GM18520 (cell line): ENCODE measurements around the gene ICOSLG.
"Not testable (repeated sequence)": the region's sequence is repeated elsewhere in the genome, so short reads cannot be mapped to it uniquely, and the experiment has no call there.

Experiments used
- ATAC-seq: cut with Tn5 transposase; IDR thresholded peaks from one replicate; pipeline ENCODE4 v1.9.1; 2021; ENCODE audit not compliant: unreplicated experiment

Gene ICOSLG, protein sequence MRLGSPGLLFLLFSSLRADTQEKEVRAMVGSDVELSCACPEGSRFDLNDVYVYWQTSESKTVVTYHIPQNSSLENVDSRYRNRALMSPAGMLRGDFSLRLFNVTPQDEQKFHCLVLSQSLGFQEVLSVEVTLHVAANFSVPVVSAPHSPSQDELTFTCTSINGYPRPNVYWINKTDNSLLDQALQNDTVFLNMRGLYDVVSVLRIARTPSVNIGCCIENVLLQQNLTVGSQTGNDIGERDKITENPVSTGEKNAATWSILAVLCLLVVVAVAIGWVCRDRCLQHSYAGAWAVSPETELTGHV

DNA sequence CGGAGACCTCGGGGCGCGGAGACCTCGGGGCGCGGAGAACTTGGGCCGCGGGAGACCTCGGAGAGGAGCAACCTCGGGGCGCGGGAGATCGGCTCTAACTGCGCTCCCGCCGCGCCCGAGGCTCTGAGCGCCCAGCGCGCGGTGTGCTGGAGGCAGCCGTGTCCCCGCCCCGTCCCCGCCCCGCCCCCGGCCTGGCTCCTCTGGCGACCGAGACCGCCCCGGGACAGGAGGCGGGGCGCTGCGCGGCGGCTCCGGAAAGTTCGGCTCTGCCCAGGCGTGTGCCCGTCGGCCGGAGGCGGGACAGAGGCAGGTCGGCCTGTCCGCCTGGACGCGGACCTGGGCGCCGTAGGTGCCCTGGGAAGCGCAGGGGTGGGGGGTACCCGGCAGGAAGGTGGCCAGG lies at the start of gene ICOSLG:
Gene ICOSLG, minus strand, starts transcription at position 102 of the 400 bp plus-strand sequence. CDS start 126 bp downstream, outside the sequence.
- not testable (repeated sequence) for ATAC-seq

DNA sequence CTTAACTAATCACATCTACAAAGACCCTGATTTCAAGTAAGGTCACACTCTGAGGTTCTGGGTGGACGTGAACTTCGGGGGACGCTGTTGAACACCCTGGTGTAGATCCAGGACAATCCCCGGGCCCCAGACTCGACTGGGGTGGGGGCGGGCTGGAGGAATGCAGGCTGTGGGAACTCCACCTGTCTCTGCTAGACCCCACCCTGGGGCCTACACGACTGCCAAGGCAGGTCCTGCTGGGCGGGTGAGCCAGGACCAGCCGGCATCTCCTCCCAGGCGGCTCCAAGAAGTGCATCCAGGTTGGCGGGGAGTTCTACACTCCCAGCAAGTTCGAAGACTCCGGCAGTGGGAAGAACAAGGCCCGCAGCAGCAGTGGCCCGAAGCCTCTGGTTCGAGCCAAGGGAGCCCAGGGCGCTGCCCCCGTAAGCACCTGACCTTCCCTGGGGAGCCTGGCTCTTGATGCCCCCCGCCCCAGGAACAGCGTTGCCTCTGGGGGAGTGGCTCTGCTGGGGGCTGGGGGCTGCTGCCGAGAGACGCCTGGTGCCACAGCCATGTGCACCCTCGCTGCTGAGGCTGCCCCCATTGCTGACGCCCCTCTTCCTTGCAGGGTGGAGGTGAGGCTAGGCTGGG lies 48.8 kb upstream of the ICOSLG start:
- no peak for ATAC-seq

GRCh38 chr21:44288251-44289110 lies 47.7 kb upstream of the ICOSLG start:
- ATAC-seq: no peak

DNA sequence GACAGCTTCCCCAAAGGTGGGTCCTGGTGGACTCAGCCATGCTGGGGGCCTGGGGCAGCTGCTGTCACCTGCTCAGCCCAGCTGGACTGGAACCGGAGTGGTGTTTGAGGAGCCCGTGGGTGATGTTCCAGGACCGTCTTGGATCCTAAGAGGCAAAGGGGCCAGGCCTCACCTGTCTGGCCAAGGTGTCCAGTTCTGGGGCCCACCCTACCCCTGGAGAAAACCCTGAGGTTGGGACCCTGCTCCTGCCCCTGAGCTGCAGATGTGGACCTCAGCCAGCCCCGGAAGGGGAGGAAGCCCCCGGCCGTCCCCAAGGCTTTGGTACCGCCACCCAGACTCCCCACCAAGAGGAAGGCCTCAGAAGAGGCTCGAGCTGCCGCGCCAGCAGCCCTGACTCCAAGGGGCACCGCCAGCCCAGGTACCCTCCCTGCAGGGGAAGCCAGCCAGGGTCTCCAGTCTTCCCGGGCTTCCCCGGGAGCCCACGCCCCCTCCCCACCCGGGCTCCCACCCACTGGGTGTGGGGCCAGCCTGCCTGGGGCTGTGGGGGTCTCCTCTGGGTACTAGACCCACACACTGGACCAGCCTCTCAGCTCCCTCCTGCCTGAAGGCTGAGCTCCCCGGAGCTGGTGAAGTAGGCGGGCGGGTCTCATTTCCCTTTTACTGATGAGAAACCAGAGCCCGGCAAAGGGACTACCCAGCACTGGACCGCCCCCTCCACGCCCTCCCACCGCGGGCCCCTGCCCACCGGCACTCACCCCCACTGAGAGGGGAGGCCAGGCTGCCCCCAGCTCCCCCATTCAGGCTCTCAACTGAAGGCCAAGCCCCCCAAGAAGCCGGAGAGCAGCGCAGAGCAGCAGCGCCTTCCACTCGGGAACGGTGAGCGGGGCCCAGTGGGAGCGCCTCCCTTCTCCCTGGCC lies 46.2 kb upstream of the ICOSLG start:
- ATAC-seq: no peak

GRCh38 chr21:44286086-44286715 lies 45.5 kb upstream of the ICOSLG start:
- no peak for ATAC-seq

DNA sequence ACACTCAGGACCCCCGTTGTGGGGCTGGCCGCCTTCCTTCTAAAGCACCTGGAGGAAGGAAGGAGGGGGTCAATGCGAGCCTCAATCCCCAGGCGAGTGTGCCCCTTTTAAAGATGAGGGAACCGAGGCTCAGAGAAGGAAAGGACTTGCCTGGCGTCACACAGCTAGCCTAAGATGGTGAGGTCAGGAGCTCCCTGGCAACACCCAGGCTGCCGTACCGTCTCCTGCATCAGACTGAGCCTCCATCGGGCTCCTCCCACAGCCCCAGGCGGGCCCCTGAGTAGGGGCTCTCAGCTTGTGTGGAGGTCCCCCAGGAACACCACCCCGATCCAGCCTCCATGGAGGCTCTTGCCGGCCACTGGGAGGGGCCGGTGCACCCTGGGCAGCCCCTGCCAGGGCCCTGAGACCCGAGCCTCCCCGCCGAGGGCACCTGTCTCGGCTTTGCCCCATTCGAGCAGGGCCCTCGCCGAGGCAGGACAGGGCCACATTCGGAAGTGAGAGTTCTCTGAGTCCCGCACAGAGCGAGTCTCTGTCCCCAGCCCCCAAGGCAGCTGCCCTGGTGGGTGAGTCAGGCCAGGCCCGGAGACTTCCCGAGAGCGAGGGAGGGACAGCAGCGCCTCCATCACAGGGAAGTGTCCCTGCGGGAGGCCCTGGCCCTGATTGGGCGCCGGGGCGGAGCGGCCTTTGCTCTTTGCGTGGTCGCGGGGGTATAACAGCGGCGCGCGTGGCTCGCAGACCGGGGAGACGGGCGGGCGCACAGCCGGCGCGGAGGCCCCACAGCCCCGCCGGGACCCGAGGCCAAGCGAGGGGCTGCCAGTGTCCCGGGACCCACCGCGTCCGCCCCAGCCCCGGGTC lies 44.6 kb upstream of the ICOSLG start, which contains the start of gene AIRE:
Gene AIRE, plus strand, starts transcription at position 739 of the 855 bp plus-strand sequence. CDS start 131 bp downstream, outside the sequence.
- no peak for ATAC-seq

DNA sequence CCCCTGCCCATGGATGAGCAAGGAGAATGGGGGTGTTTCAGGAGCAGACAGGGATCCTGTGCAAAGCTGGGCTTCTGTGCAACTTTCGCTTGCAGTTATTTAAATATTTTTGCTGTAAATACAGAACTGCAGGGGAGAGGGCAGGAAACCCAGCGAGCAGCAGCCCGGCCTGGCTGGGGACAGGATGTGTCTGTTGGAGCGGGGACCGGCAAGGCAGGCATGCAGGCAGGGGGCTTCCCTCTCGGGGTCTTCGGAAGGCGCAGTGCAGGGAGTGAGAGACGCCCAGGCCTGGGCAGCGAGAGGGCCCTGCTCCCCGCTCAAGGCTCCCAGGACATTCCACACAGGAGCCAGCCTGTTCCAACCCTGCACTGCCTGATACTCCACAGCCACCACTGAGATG lies 43.2 kb upstream of the ICOSLG start:
- ATAC-seq: no peak

DNA sequence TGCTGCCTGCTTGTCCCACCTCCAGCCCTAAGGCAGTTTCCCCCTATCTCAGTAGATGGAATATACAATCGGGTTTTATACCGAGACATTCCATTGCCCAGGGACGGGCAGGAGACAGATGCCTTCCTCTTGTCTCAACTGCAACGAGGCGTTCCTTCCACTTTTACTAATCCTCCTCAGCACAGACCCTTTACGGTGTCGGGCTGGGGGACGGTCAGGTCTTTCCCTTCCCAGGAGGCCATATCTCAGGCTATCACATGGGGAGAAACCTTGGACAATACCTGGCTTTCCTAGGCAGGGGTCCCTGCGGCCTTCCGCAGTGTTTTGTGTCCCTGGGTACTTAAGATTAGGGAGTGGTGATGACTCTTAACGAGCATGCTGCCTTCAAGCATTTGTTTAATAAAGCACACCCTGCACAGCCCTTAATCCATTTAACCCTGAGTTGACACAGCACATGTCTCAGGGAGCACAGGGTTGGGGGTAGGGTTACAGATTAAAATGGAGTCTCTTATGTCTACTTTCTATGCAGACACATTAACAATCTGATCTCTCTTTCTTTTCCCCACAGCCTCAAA lies 42.6 kb upstream of the ICOSLG start:
- not testable (repeated sequence) for ATAC-seq

- no peak for ATAC-seq
Observed at GRCh38 chr21:44282370-44282769, 41.6 kb upstream of the ICOSLG start.

- no peak for ATAC-seq
Observed at GRCh38 chr21:44281801-44282200, 41.1 kb upstream of the ICOSLG start.

DNA sequence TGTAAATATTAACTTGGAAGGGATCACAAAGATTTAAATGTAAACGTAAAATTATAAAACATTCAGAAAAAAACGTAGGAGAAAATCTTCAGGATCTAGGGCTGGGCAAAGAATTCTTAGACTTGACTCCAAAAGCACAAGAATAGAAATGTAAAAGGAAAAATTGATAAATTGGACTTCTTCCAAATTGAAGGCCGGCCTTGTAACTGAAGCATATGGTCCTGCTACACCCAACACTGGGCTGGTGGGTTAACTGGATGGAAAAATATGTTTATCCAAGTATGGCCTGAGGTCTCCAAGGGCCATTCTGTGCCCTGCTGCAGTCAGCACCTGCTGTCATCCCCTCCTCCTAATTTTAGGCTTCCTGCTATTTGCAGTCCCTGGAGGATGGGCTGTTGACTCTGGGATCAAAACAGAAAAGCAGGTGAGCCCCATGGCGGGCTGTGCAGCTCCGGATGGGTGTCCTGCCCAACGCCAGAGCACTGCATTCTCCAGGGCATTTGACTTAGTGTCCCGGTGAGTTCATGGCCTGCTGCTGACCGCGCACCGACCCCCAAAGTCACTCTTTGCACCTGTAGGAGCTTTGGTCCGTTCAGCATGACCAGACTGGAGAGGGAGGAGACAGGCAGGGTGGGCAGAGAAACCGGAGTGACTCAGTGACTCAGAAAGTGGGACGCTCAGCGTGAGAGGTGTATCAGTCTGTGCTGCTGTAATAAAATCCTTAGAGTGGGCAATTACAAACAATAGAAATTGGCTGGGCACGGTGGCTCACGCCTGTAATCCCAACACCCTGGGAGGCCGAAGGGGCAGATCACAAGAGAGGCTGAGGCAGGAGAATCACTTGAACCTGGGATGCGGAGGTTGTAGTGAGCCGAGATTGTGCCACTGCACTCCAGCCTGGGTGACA lies 38.9 kb upstream of the ICOSLG start:
- ATAC-seq: no peak

DNA sequence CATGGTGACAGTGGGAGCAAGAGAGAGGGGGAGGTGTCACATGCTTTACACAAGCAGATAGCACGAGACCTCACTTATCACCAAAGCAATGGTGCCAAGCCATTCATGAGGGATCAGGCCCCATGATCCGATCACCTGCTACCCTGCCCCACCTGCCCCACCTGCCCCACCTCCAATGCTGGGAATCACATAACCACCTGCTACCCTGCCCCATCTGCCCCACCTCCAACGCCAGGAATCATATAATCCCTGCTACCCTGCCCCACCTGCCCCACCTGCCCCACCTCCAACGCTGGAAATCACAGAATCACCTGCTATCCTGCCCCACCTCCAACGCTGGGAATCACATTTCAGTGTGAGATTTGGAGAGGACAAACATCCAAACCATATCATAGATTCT lies 34.3 kb upstream of the ICOSLG start:
- no peak for ATAC-seq

- ATAC-seq: no peak
Observed at GRCh38 chr21:44273046-44273445, 32.3 kb upstream of the ICOSLG start.

- ATAC-seq: no peak
Observed at GRCh38 chr21:44272284-44272858, 31.6 kb upstream of the ICOSLG start.

DNA sequence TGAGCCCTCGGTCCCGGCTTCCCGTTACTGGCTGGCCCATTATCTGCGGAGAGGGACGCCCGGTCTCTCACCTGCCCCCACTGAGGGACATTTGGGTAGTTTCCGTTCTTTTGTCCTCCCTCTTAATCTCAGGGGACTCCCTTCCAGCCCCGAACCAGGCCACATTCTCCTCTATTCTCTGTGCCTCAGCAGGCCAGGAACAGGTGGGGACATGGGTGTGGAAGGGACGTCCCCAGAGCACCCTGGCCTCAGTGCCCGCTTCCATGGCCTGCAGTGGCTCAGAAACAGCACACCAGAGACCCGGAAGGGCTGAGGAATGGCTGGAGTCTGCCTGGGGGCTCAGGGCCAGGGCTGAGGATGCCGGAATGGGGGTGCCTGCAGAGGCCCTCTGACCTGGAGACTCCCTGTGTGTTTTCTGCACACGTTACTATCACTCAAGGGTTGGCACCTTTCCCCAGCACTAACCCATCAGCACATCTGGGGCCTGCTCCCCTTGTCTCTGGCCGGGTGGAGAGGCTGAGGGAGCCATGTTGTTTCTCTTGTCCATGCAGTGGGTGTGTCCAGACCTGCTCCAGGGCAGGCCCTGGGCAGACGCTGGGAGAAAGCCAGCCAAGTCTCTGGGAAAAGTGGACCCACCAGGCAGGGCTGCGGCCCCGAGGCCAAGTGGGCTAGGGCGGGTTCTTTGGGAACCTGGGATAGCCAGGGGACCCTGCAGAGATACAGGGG lies 31.0 kb upstream of the ICOSLG start:
- no peak for ATAC-seq

- no peak for ATAC-seq
Observed at GRCh38 chr21:44269090-44269489, 28.3 kb upstream of the ICOSLG start.

DNA sequence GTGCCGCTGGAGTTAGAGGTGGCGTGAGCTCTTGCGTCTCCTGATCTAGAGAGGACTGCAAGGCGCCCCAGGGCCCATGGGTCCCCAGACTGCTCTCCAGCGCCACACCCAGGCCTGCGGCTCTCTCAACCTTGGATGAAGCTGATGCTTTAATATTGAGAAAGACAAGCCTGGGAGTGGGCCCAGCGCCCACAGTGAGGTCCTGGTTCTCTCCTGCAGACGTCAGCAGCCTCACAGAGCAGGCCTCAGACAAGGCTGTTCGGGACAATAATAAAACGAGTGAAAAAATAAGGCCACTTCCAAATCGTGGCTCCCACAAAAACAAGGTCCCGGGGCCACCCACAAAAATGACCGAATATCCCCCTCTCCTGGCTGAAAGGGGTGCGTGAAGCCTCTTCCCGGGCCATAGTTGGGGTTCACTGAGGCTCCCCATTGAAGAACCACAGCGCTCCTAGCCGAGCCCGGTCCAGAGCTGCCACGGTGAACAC lies 27.0 kb upstream of the ICOSLG start:
- no peak for ATAC-seq
